Measurements from ENCODE around the gene LONRF3. TPM values are rescaled to one million over a fixed set of nuclear protein-coding genes. Genes with fewer than 3 reads are reported as not detected.

The LONRF3 gene
- total and polyA plus RNA-seq, 2 of the 13 experiments (the other 11 are each of a cell fraction or from before 2014, with no cell fraction given), result 4.8 to 11.6 TPM

- TF ChIP-seq HMGXB3 (CRISPR knock-in tag; IDR thresholded peaks at IDR 0.05; ENCODE audit: borderline replicate concordance) (no peak), NFIC (IDR thresholded peaks at IDR 0.05; ENCODE audit: low read length) (no peak), HNRNPH1 (optimal IDR thresholded peaks at IDR 0.05; ENCODE audit: low read depth, low read length) (no peak), ZNF607 (CRISPR knock-in tag; IDR thresholded peaks at IDR 0.05; ENCODE audit: borderline replicate concordance) (peak; percentile 38; the same call in 1 of the 2 replicates), ZNF318 (CRISPR knock-in tag; IDR thresholded peaks at IDR 0.05) (no peak), MYC (CRISPR knock-in tag; IDR thresholded peaks at IDR 0.05; ENCODE audit: borderline replicate concordance) (no peak; the same call in 1 of the 2 replicates), CSRNP2 (CRISPR knock-in tag; conservative IDR thresholded peaks at IDR 0.05; ENCODE audit: low read depth) (no peak), ZNF564 (CRISPR knock-in tag; IDR thresholded peaks at IDR 0.05) (0 out of 2 replicates have a peak, but pooled peaks have one; percentile 11), ZNF598 (CRISPR knock-in tag; IDR thresholded peaks at IDR 0.05; ENCODE audit: borderline replicate concordance) (no peak), HNF1B (CRISPR knock-in tag; IDR thresholded peaks at IDR 0.05) (0 out of 2 replicates have a peak, but pooled peaks have one; percentile 21), ZNF788 (CRISPR knock-in tag; IDR thresholded peaks at IDR 0.05; ENCODE audit: borderline replicate concordance) (peak; percentile 27; the same call in 1 of the 2 replicates)
Measured at GRCh38 chrX:118974088-118974907, at the start of gene LONRF3 (continued).

Data from HepG2 (cell line).